ENCODE measurements around the gene ZNF8.
"Not testable (repeated sequence)": the region's sequence is repeated elsewhere in the genome, so short reads cannot be mapped to it uniquely, and the experiment has no call there.

- peak; percentile 48 for TF ChIP-seq CTCF (conservative IDR thresholded peaks at IDR 0.05; ENCODE audit: low read length)
- TF ChIP-seq EZH2phosphoT487 (IDR thresholded peaks at IDR 0.05; ENCODE audit: borderline replicate concordance, low read depth, low read length), result not testable (repeated sequence)
Observed at GRCh38 chr19:58310685-58311084, 31.9 kb downstream of the ZNF8 start.
